Keratinocyte (primary cell): ENCODE measurements around the gene ADGRL3.

Experiments used
- CTCF ChIP-seq, 3 experiments: IDR thresholded peaks in 1 of 3; conservative IDR thresholded peaks in 1 of 3; optimal IDR thresholded peaks in 1 of 3; 2 replicates in 2 of 3; 3 replicates in 1 of 3; pipeline versions ENCODE3 to v1.5.1; 2011; ENCODE audit warnings: low read length in 3 of 3, mild to moderate bottlenecking in 3 of 3, moderate library complexity in 2 of 3, control low read depth in 1 of 3, inconsistent platforms in 1 of 3; ENCODE audit not compliant: insufficient read depth in 2 of 3; ENCODE audit errors: extremely low read depth in 1 of 3
- EZH2 ChIP-seq: IDR thresholded peaks from one replicate; pipeline ENCODE4 v1.6.1; 2012; ENCODE audit warnings: inconsistent platforms, mild to moderate bottlenecking, low read length, moderate library complexity

GRCh38 chr4:61296144-61296543, 96.0 kb downstream of the ADGRL3 start:
- TF ChIP-seq CTCF (optimal IDR thresholded peaks at IDR 0.05 in 1 of 3, IDR thresholded peaks at IDR 0.05 in 1 of 3, conservative IDR thresholded peaks at IDR 0.05 in 1 of 3; ENCODE audit: extremely low read depth in 1 of 3, insufficient read depth in 2 of 3, low read length in 3 of 3), result no peak
- no peak for TF ChIP-seq EZH2
